GM21526 (cell line): ENCODE data around the gene MPV17.
"Not testable (repeated sequence)": the region's sequence is repeated elsewhere in the genome, so short reads cannot be mapped to it uniquely, and the experiment has no call there.

Source experiments
- ATAC-seq: cut with Tn5 transposase; IDR thresholded peaks from one replicate; pipeline ENCODE4 v1.9.1; 2021; ENCODE audit warnings: moderate library complexity; ENCODE audit not compliant: unreplicated experiment, low FRiP score

Gene MPV17

GRCh38 chr2:27270131-27270530 lies 52.8 kb downstream of the MPV17 start:
- no peak for ATAC-seq

- ATAC-seq = not testable (repeated sequence)
These were observed 54.6 kb downstream of the MPV17 start for GRCh38 chr2:27268296-27268695.

- ATAC-seq = no peak
These were observed 57.4 kb downstream of the MPV17 start for GRCh38 chr2:27265536-27265870.

GRCh38 chr2:27264753-27265535 lies 58.0 kb downstream of the MPV17 start:
- no peak for ATAC-seq

GRCh38 chr2:27264253-27264752 lies 58.6 kb downstream of the MPV17 start:
- ATAC-seq = no peak

GRCh38 chr2:27263287-27264252 lies 59.3 kb downstream of the MPV17 start:
- ATAC-seq = no peak

- no peak for ATAC-seq
These were observed 60.3 kb downstream of the MPV17 start, which contains the start of gene SLC30A3 for GRCh38 chr2:27262379-27263286. SLC30A3 (minus strand) TSS chr2:27263047; CDS start chr2:27262906, 141 bp downstream.

GRCh38 chr2:27261926-27262298 lies 61.0 kb downstream of the MPV17 start:
- ATAC-seq = no peak

GRCh38 chr2:27261241-27261925 lies 61.5 kb downstream of the MPV17 start:
- no peak for ATAC-seq
